ENCODE results near the gene DNAJB5.

DNA sequence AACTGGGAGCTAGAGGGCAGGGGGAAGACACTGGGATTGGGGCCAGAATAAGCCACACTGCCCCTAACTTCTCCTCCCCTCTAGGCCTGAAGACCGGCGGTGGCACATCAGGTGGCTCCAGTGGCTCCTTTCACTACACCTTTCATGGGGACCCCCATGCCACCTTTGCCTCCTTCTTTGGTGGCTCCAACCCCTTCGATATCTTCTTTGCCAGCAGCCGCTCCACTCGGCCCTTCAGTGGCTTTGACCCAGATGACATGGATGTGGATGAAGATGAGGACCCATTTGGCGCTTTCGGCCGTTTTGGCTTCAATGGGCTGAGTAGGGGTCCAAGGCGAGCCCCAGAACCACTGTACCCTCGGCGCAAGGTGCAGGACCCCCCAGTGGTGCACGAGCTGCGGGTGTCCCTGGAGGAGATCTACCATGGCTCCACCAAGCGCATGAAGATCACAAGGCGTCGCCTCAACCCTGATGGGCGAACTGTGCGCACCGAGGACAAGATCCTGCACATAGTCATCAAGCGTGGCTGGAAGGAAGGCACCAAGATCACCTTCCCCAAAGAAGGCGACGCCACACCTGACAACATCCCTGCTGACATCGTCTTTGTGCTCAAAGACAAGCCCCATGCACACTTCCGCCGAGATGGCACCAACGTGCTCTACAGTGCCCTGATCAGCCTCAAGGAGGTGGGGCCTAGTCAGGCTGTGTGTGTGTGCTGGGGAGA, 6.8 kb downstream of the DNAJB5 start:
- TF ChIP-seq, protein P1, sequence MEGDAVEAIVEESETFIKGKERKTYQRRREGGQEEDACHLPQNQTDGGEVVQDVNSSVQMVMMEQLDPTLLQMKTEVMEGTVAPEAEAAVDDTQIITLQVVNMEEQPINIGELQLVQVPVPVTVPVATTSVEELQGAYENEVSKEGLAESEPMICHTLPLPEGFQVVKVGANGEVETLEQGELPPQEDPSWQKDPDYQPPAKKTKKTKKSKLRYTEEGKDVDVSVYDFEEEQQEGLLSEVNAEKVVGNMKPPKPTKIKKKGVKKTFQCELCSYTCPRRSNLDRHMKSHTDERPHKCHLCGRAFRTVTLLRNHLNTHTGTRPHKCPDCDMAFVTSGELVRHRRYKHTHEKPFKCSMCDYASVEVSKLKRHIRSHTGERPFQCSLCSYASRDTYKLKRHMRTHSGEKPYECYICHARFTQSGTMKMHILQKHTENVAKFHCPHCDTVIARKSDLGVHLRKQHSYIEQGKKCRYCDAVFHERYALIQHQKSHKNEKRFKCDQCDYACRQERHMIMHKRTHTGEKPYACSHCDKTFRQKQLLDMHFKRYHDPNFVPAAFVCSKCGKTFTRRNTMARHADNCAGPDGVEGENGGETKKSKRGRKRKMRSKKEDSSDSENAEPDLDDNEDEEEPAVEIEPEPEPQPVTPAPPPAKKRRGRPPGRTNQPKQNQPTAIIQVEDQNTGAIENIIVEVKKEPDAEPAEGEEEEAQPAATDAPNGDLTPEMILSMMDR (IDR thresholded peaks at IDR 0.05; ENCODE audit: insufficient read depth, low read depth, low read length): no peak
- no peak for TF ChIP-seq EZH2 (IDR thresholded peaks at IDR 0.05; ENCODE audit: insufficient read depth, low read length)
